Renal pelvis (tissue), 12 donors: ENCODE measurements around the gene UBFD1. TPM values are rescaled to one million over a fixed set of nuclear protein-coding genes. Genes with fewer than 3 reads are reported as not detected.
"Not testable (repeated sequence)": the region's sequence is repeated elsewhere in the genome, so short reads cannot be mapped to it uniquely, and the experiment has no call there.

Experiments
- DNase-seq: peaks from one replicate; pipeline ENCODE4 v3.0.0-alpha.2; 2013
- long read RNA-seq, 16 experiments: transcript quantifications; one replicate each; lab custom pipeline, GENCODE V29; 2026
- polyA plus RNA-seq, 3 donors: library from polyadenylated mRNA; unstranded; fragments of 120-200 nt; gene quantifications; one replicate each; pipeline ENCODE4 v1.2.1, GENCODE V29; 2013; ENCODE audit not compliant: insufficient read length in 3 of 3

Gene UBFD1
- 10 to 100 TPM; 69.8 to 82.7 (median 77.6) TPM for polyA plus RNA-seq
- long read RNA-seq, donor 1, full-length matches to known transcripts, result 24 of 24 reads
- long read RNA-seq, donor 1, partial matches to known transcripts, result 0 of 24 reads
- long read RNA-seq, donor 1, other reads (novel, unspliced or antisense), result 0 of 24 reads
- long read RNA-seq, donor 2, full-length matches to known transcripts, result 20 of 519 reads
- long read RNA-seq, donor 2, partial matches to known transcripts, result 85 of 519 reads
- long read RNA-seq, donor 2, other reads (novel, unspliced or antisense), result 414 of 519 reads
- long read RNA-seq, donor 3, full-length matches to known transcripts, result 23 of 51 reads
- long read RNA-seq, donor 3, partial matches to known transcripts, result 28 of 51 reads
- long read RNA-seq, donor 3, other reads (novel, unspliced or antisense), result 0 of 51 reads
- long read RNA-seq, donor 4, full-length matches to known transcripts, result 13 of 528 reads
- long read RNA-seq, donor 4, partial matches to known transcripts, result 509 of 528 reads
- long read RNA-seq, donor 4, other reads (novel, unspliced or antisense), result 6 of 528 reads
- long read RNA-seq, donor 5, full-length matches to known transcripts, result 8 of 264 reads
- long read RNA-seq, donor 5, partial matches to known transcripts, result 86 of 264 reads
- long read RNA-seq, donor 5, other reads (novel, unspliced or antisense), result 170 of 264 reads
- long read RNA-seq, donor 6, full-length matches to known transcripts, result 14 of 14 reads
- long read RNA-seq, donor 6, partial matches to known transcripts, result 0 of 14 reads
- long read RNA-seq, donor 6, other reads (novel, unspliced or antisense), result 0 of 14 reads
- long read RNA-seq, donor 7, full-length matches to known transcripts, result 23 of 39 reads
- long read RNA-seq, donor 7, partial matches to known transcripts, result 16 of 39 reads
- long read RNA-seq, donor 7, other reads (novel, unspliced or antisense), result 0 of 39 reads
- long read RNA-seq, donor 8, full-length matches to known transcripts, result 13 of 13 reads
- long read RNA-seq, donor 8, partial matches to known transcripts, result 0 of 13 reads
- long read RNA-seq, donor 8, other reads (novel, unspliced or antisense), result 0 of 13 reads
- long read RNA-seq, donor 9, full-length matches to known transcripts, result 15 of 15 reads
- long read RNA-seq, donor 9, partial matches to known transcripts, result 0 of 15 reads
- long read RNA-seq, donor 9, other reads (novel, unspliced or antisense), result 0 of 15 reads
- long read RNA-seq, donor 10, full-length matches to known transcripts, result 15 of 34 reads
- long read RNA-seq, donor 10, partial matches to known transcripts, result 19 of 34 reads
- long read RNA-seq, donor 10, other reads (novel, unspliced or antisense), result 0 of 34 reads
- long read RNA-seq, donor 11, full-length matches to known transcripts, result 17 of 17 reads
- long read RNA-seq, donor 11, partial matches to known transcripts, result 0 of 17 reads
- long read RNA-seq, donor 11, other reads (novel, unspliced or antisense), result 0 of 17 reads
- long read RNA-seq, donor 12, full-length matches to known transcripts, result 16 of 438 reads
- long read RNA-seq, donor 12, partial matches to known transcripts, result 422 of 438 reads
- long read RNA-seq, donor 12, other reads (novel, unspliced or antisense), result 0 of 438 reads
- long read RNA-seq, donor 13, full-length matches to known transcripts, result 8 of 14 reads
- long read RNA-seq, donor 13, partial matches to known transcripts, result 6 of 14 reads
- long read RNA-seq, donor 13, other reads (novel, unspliced or antisense), result 0 of 14 reads
- long read RNA-seq, donor 14, result 0 reads
- long read RNA-seq, donor 15, result 0 reads
- long read RNA-seq, donor 16, full-length matches to known transcripts, result 20 of 61 reads
- long read RNA-seq, donor 16, partial matches to known transcripts, result 41 of 61 reads
- long read RNA-seq, donor 16, other reads (novel, unspliced or antisense), result 0 of 61 reads

GRCh38 chr16:23556881-23557778 lies at the start of gene UBFD1, which contains the start of gene EARS2:
TSS of gene UBFD1 (plus strand) at chr16:23557727. CDS start at chr16:23557743, 16 bp downstream.
TSS of gene EARS2 (minus strand) at chr16:23557350. CDS start at chr16:23557343, 7 bp downstream.
- DNase-seq, result peak; percentile 98

- DNase-seq, result no peak
Observed at GRCh38 chr16:23508589-23509440, 48.7 kb upstream of the UBFD1 start.

GRCh38 chr16:23509441-23509754 lies 48.1 kb upstream of the UBFD1 start:
- DNase-seq, result no peak

GRCh38 chr16:23509782-23510163 lies 47.8 kb upstream of the UBFD1 start:
- DNase-seq, result peak; percentile 48

GRCh38 chr16:23510164-23510914 lies 47.2 kb upstream of the UBFD1 start, which contains the start of gene GGA2:
TSS of gene GGA2 (minus strand) at chr16:23510494. CDS start at chr16:23510411, 83 bp downstream.
- DNase-seq, result peak; percentile 83

- not testable (repeated sequence) for DNase-seq
Observed at GRCh38 chr16:23510915-23511270, 46.6 kb upstream of the UBFD1 start.

- no peak for DNase-seq
Observed at GRCh38 chr16:23511731-23512130, 45.8 kb upstream of the UBFD1 start.

GRCh38 chr16:23512168-23512695 lies 45.3 kb upstream of the UBFD1 start:
- no peak for DNase-seq

- no peak for DNase-seq
Observed at GRCh38 chr16:23514381-23515152, 43.0 kb upstream of the UBFD1 start.

- no peak for DNase-seq
Observed at GRCh38 chr16:23515881-23516280, 41.6 kb upstream of the UBFD1 start.

- DNase-seq, result no peak
Observed at GRCh38 chr16:23516366-23517137, 41.0 kb upstream of the UBFD1 start.

GRCh38 chr16:23518435-23518891 lies 39.1 kb upstream of the UBFD1 start:
- no peak for DNase-seq

GRCh38 chr16:23519282-23519681 lies 38.2 kb upstream of the UBFD1 start:
- DNase-seq, result no peak

GRCh38 chr16:23520500-23520899 lies 37.0 kb upstream of the UBFD1 start:
- no peak for DNase-seq

- no peak for DNase-seq
Observed at GRCh38 chr16:23521037-23521743, 36.3 kb upstream of the UBFD1 start.
